GM12878 (cell line): ENCODE measurements around the gene RBBP4. TPM values are rescaled to one million over a fixed set of nuclear protein-coding genes. Genes with fewer than 3 reads are reported as not detected.

ENCODE experiments used
- BHLHE40 ChIP-seq, 2 experiments: fragments of 450-650 bp in 1 of 2; IDR thresholded peaks; 2 replicates each; pipeline ENCODE4 v1.6.1; 2011 to 2017; ENCODE audit warnings: low read depth in 2 of 2, borderline replicate concordance in 1 of 2, improper control_type of control experiment in 1 of 2, low read length in 1 of 2, mild to moderate bottlenecking in 1 of 2
- EGR1 ChIP-seq, 2 experiments: IDR thresholded peaks; 1 replicate in 1 of 2; 2 replicates in 1 of 2; pipeline ENCODE4 v1.6.1; 2011 to 2012; ENCODE audit warnings: low read depth in 2 of 2, low read length in 2 of 2, borderline replicate concordance in 1 of 2, mild to moderate bottlenecking in 1 of 2, moderate library complexity in 1 of 2
- ESRRA ChIP-seq: IDR thresholded peaks from 2 replicates; pipeline ENCODE4 v1.6.1; 2012; ENCODE audit warnings: mild to moderate bottlenecking, low read length, improper control_type of control experiment
- FOXM1 ChIP-seq: IDR thresholded peaks from 2 replicates; pipeline ENCODE4 v1.6.1; 2012; ENCODE audit warnings: low read depth, mild to moderate bottlenecking, inconsistent platforms, low read length, moderate library complexity
- MEF2A ChIP-seq: IDR thresholded peaks from 2 replicates; pipeline ENCODE4 v1.6.1; 2011; ENCODE audit warnings: low read depth, mild to moderate bottlenecking, low read length, moderate library complexity; ENCODE audit not compliant: insufficient read depth
- MTA3 ChIP-seq: IDR thresholded peaks from 2 replicates; pipeline ENCODE4 v1.6.1; 2012; ENCODE audit warnings: low read length, inconsistent platforms, borderline replicate concordance
- MYB ChIP-seq: fragments of 150-350 bp; IDR thresholded peaks from 2 replicates; pipeline ENCODE4 v1.6.1; 2014; ENCODE audit warnings: mild to moderate bottlenecking, low read depth, low read length, borderline replicate concordance
- SMAD1 ChIP-seq: fragments of 450-650 bp; IDR thresholded peaks from 2 replicates; pipeline ENCODE4 v1.6.1; 2018; ENCODE audit warnings: mild to moderate bottlenecking, low read depth; ENCODE audit not compliant: partially characterized antibody
- SPI1 ChIP-seq: IDR thresholded peaks from 2 replicates; pipeline ENCODE4 v1.6.1; 2011; ENCODE audit warnings: low read depth, mild to moderate bottlenecking, low read length, moderate library complexity, borderline replicate concordance; ENCODE audit not compliant: insufficient read depth
- STAT1 ChIP-seq: fragments of 450-650 bp; conservative IDR thresholded peaks from 2 replicates; pipeline ENCODE4 v1.6.1; 2014; ENCODE audit warnings: antibody characterized with exemption, mild to moderate bottlenecking
- TCF7 ChIP-seq: IDR thresholded peaks from 2 replicates; pipeline ENCODE4 v1.6.1; 2014; ENCODE audit warnings: antibody characterized with exemption, borderline replicate concordance
- YY1 ChIP-seq: IDR thresholded peaks from 2 replicates; pipeline ENCODE4 v1.6.1; 2011; ENCODE audit warnings: low read depth, mild to moderate bottlenecking, low read length
- ZSCAN29 ChIP-seq: fragments of 450-650 bp; IDR thresholded peaks from 2 replicates; pipeline ENCODE4 v1.6.1; 2017; ENCODE audit warnings: mild to moderate bottlenecking, moderate library complexity
- polyA plus RNA-seq, 11 experiments: library from polyadenylated mRNA; depleted of rRNA in 4 of 11; unstranded in 6 of 11; stranded (reverse) in 5 of 11; fragments of >200 nt; fragmentation: Nextera tagmentation in 4 of 11; fragmentation: Illumina TruSeq in 1 of 11; extraction: Ambion mirVana in 4 of 11; extraction: Trizol in 1 of 11; gene quantifications; 1 replicate in 1 of 11; 2 replicates in 10 of 11; pipeline versions ENCODE4 v1.2.1 to v1.2.3, GENCODE V29; 2011 to 2016; ENCODE audit warnings: inconsistent platforms in 2 of 11, missing spikeins in 2 of 11, low read depth in 1 of 11
- total RNA-seq, 4 experiments: library from RNA; depleted of rRNA in 3 of 4; stranded (reverse); fragments of >200 nt in 3 of 4; fragmentation: Illumina TruSeq in 1 of 4; extraction: Trizol in 1 of 4; gene quantifications; 2 replicates each; pipeline versions ENCODE4 v1.2.1 to v1.2.3, GENCODE V29; 2013 to 2021
- TF ChIP-seq, protein P1 (sequence below): fragments of 450-650 bp; IDR thresholded peaks from 2 replicates; pipeline ENCODE4 v1.6.1; 2017; ENCODE audit warnings: antibody characterized with exemption, mild to moderate bottlenecking, moderate library complexity
- TF ChIP-seq, protein P2 (sequence below): fragments of 450-650 bp; formaldehyde crosslinking; IDR thresholded peaks from 2 replicates; pipeline ENCODE4 v1.4.0; 2020; ENCODE audit warnings: mild to moderate bottlenecking, moderate library complexity
- TF ChIP-seq, protein P3 (sequence below): fragments of 450-650 bp; IDR thresholded peaks from 2 replicates; pipeline ENCODE4 v1.6.1; 2018; ENCODE audit warnings: borderline replicate concordance, mild to moderate bottlenecking; ENCODE audit not compliant: partially characterized antibody
- TF ChIP-seq, protein P4 (sequence below): fragments of 450-650 bp; IDR thresholded peaks from 2 replicates; pipeline ENCODE4 v1.6.1; 2018; ENCODE audit warnings: mild to moderate bottlenecking, low read depth, moderate library complexity; ENCODE audit not compliant: partially characterized antibody

The RBBP4 gene
- total and polyA plus RNA-seq, 10 of the 15 experiments (the other 5 are each of a cell fraction or from before 2014, with no cell fraction given), result 120 to 357 (median 231) TPM

DNA sequence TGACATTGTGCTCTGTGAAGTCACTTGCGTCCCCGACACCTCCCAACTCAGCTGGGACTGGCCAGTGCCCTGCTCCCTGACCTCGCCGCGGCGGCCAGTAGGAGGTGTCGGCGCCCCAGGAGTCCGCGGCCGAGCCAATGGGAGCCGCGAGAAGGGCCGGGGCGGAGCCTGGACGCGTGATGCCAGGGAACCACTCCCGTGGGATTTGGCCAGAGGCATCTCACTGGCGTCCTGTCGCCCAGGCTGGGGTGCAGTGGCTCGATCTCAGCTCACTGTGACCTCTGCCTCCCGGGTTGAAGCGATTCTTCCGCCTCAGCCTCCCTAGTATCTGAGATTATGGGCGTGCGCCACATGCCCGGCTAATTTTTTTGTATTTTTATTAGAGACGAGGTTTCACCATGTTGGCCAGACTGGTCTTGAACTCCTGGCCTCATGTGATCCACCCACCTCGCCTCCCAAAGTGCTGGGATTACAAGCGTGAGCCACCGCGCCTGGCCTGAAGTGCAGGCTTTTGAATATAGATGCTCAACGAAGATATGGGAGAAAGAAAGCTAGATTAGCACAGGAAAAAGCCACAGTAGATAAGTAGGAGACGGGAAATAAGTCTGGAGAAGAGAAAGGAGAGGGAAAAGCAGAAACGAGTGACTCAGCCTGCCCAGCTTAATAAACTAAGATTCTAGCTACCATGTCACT, 38.7 kb upstream of the RBBP4 start (continued):
- TF ChIP-seq SPI1 (no peak), MTA3 (no peak), MYB (no peak), SMAD1 (no peak), ESRRA (no peak), MEF2A (no peak), BHLHE40 (IDR thresholded peaks at IDR 0.05; ENCODE audit: borderline replicate concordance in 1 of 2, low read depth in 2 of 2, low read length in 1 of 2) (peak in 1 of 2 experiments; percentile 48; a peak in 1 of 4 replicates), YY1 (no peak), STAT1 (no peak), EGR1 (IDR thresholded peaks at IDR 0.05; ENCODE audit: borderline replicate concordance in 1 of 2, low read depth in 2 of 2, low read length in 2 of 2) (no peak), FOXM1 (no peak), TCF7 (no peak), ZSCAN29 (no peak)
- TF ChIP-seq, protein P1, sequence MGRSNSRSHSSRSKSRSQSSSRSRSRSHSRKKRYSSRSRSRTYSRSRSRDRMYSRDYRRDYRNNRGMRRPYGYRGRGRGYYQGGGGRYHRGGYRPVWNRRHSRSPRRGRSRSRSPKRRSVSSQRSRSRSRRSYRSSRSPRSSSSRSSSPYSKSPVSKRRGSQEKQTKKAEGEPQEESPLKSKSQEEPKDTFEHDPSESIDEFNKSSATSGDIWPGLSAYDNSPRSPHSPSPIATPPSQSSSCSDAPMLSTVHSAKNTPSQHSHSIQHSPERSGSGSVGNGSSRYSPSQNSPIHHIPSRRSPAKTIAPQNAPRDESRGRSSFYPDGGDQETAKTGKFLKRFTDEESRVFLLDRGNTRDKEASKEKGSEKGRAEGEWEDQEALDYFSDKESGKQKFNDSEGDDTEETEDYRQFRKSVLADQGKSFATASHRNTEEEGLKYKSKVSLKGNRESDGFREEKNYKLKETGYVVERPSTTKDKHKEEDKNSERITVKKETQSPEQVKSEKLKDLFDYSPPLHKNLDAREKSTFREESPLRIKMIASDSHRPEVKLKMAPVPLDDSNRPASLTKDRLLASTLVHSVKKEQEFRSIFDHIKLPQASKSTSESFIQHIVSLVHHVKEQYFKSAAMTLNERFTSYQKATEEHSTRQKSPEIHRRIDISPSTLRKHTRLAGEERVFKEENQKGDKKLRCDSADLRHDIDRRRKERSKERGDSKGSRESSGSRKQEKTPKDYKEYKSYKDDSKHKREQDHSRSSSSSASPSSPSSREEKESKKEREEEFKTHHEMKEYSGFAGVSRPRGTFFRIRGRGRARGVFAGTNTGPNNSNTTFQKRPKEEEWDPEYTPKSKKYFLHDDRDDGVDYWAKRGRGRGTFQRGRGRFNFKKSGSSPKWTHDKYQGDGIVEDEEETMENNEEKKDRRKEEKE, result no peak
- TF ChIP-seq, protein P2, sequence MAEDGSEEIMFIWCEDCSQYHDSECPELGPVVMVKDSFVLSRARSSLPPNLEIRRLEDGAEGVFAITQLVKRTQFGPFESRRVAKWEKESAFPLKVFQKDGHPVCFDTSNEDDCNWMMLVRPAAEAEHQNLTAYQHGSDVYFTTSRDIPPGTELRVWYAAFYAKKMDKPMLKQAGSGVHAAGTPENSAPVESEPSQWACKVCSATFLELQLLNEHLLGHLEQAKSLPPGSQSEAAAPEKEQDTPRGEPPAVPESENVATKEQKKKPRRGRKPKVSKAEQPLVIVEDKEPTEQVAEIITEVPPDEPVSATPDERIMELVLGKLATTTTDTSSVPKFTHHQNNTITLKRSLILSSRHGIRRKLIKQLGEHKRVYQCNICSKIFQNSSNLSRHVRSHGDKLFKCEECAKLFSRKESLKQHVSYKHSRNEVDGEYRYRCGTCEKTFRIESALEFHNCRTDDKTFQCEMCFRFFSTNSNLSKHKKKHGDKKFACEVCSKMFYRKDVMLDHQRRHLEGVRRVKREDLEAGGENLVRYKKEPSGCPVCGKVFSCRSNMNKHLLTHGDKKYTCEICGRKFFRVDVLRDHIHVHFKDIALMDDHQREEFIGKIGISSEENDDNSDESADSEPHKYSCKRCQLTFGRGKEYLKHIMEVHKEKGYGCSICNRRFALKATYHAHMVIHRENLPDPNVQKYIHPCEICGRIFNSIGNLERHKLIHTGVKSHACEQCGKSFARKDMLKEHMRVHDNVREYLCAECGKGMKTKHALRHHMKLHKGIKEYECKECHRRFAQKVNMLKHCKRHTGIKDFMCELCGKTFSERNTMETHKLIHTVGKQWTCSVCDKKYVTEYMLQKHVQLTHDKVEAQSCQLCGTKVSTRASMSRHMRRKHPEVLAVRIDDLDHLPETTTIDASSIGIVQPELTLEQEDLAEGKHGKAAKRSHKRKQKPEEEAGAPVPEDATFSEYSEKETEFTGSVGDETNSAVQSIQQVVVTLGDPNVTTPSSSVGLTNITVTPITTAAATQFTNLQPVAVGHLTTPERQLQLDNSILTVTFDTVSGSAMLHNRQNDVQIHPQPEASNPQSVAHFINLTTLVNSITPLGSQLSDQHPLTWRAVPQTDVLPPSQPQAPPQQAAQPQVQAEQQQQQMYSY (CRISPR knock-in tag), result no peak
- TF ChIP-seq, protein P3, sequence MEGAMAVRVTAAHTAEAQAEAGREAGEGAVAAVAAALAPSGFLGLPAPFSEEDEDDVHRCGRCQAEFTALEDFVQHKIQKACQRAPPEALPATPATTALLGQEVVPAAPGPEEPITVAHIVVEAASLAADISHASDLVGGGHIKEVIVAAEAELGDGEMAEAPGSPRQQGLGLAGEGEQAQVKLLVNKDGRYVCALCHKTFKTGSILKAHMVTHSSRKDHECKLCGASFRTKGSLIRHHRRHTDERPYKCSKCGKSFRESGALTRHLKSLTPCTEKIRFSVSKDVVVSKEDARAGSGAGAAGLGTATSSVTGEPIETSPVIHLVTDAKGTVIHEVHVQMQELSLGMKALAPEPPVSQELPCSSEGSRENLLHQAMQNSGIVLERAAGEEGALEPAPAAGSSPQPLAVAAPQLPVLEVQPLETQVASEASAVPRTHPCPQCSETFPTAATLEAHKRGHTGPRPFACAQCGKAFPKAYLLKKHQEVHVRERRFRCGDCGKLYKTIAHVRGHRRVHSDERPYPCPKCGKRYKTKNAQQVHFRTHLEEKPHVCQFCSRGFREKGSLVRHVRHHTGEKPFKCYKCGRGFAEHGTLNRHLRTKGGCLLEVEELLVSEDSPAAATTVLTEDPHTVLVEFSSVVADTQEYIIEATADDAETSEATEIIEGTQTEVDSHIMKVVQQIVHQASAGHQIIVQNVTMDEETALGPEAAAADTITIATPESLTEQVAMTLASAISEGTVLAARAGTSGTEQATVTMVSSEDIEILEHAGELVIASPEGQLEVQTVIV, result no peak
- TF ChIP-seq, protein P4, sequence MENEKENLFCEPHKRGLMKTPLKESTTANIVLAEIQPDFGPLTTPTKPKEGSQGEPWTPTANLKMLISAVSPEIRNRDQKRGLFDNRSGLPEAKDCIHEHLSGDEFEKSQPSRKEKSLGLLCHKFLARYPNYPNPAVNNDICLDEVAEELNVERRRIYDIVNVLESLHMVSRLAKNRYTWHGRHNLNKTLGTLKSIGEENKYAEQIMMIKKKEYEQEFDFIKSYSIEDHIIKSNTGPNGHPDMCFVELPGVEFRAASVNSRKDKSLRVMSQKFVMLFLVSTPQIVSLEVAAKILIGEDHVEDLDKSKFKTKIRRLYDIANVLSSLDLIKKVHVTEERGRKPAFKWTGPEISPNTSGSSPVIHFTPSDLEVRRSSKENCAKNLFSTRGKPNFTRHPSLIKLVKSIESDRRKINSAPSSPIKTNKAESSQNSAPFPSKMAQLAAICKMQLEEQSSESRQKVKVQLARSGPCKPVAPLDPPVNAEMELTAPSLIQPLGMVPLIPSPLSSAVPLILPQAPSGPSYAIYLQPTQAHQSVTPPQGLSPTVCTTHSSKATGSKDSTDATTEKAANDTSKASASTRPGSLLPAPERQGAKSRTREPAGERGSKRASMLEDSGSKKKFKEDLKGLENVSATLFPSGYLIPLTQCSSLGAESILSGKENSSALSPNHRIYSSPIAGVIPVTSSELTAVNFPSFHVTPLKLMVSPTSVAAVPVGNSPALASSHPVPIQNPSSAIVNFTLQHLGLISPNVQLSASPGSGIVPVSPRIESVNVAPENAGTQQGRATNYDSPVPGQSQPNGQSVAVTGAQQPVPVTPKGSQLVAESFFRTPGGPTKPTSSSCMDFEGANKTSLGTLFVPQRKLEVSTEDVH, result no peak
